Adipocyte (in vitro differentiated cells): ENCODE measurements around the gene ZNF496.

Experiments
- DNase-seq: peaks from one replicate; pipeline ENCODE4 v3.0.0-alpha.2; 2015; ENCODE audit warnings: low read depth
- H3K27me3 ChIP-seq: replicated peaks from 2 replicates; pipeline ENCODE4 v1.7.0; 2013; ENCODE audit warnings: mild to moderate bottlenecking, low read length, moderate library complexity; ENCODE audit not compliant: control insufficient read depth, insufficient read depth
- H3K36me3 ChIP-seq: 2 replicates; pipeline ENCODE4 v1.7.0; 2013; ENCODE audit warnings: low read length, mild to moderate bottlenecking, moderate library complexity; ENCODE audit not compliant: control insufficient read depth, insufficient read depth, severe bottlenecking
- H3K4me1 ChIP-seq: 2 replicates; pipeline ENCODE4 v1.7.0; 2013; ENCODE audit warnings: mild to moderate bottlenecking, low read length, moderate library complexity; ENCODE audit not compliant: control insufficient read depth, insufficient read depth
- H3K4me3 ChIP-seq: 2 replicates; pipeline ENCODE4 v1.7.0; 2013; ENCODE audit warnings: mild to moderate bottlenecking, low read length, moderate library complexity
- H3K9ac ChIP-seq: 2 replicates; pipeline ENCODE4 v1.7.0; 2013; ENCODE audit warnings: mild to moderate bottlenecking, low read length, moderate library complexity
- H3K9me3 ChIP-seq: 2 replicates; pipeline ENCODE4 v1.7.0; 2013; ENCODE audit warnings: mild to moderate bottlenecking, low read length, moderate library complexity; ENCODE audit not compliant: control insufficient read depth

ZNF496 gene

GRCh38 chr1:247324204-247324787, 7.4 kb downstream of the ZNF496 start:
- Histone ChIP-seq H3K4me3 (no peak overlapping the region), H3K4me1 (no peaks in the 10 kb centered on the region), H3K9me3 (no peaks in the 10 kb centered on the region), H3K36me3 (peaks cover 44% of the 10 kb centered on the region), H3K27me3 (no peaks in the 10 kb centered on the region), H3K9ac (no peak overlapping the region)
- DNase-seq, result no peak

GRCh38 chr1:247322849-247323586, 8.6 kb downstream of the ZNF496 start:
- no peak overlapping the region for H3K9ac ChIP-seq

DNA sequence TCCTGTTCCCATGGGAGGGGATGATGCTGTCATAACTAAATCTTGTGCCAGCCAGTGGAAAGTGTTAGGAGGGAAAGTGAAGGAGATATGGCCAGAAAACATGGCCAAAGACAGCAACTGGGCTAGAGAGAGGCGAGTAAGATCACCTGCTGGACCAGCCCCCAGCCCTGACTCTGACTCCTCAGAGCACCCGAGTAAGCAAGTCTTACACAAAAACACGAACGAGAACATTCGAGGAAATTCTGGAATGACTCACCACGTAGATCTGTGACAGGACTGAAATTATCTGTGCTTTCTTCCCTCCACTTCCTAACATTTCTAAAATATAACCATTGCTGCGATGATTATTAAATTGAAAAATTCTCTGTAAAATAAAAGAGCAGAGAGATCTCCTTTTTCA, 9.2 kb downstream of the ZNF496 start:
- Histone ChIP-seq H3K36me3 (peaks cover 30% of the 10 kb centered on the region), H3K4me1 (no peaks in the 10 kb centered on the region), H3K9ac (no peak overlapping the region), H3K4me3 (no peak overlapping the region), H3K27me3 (no peaks in the 10 kb centered on the region), H3K9me3 (no peaks in the 10 kb centered on the region)
- no peak for DNase-seq

More at GRCh38 chr1:247322849-247323586, 8.6 kb downstream of the ZNF496 start:
- no peak for DNase-seq
- Histone ChIP-seq H3K27me3 (no peaks in the 10 kb centered on the region), H3K4me3 (no peak overlapping the region), H3K4me1 (no peaks in the 10 kb centered on the region), H3K9me3 (no peaks in the 10 kb centered on the region), H3K36me3 (peaks cover 34% of the 10 kb centered on the region)

- no peak for DNase-seq
- Histone ChIP-seq H3K4me3 (no peak overlapping the region), H3K4me1 (peaks cover 9% of the 10 kb centered on the region), H3K9me3 (no peaks in the 10 kb centered on the region), H3K36me3 (peaks cover 30% of the 10 kb centered on the region), H3K9ac (no peak overlapping the region), H3K27me3 (no peaks in the 10 kb centered on the region)
Observed at GRCh38 chr1:247317702-247318101, 14.0 kb downstream of the ZNF496 start.

- Histone ChIP-seq H3K4me1 (peaks cover 9% of the 10 kb centered on the region), H3K9ac (no peak overlapping the region), H3K36me3 (peaks cover 23% of the 10 kb centered on the region), H3K9me3 (no peaks in the 10 kb centered on the region), H3K4me3 (no peak overlapping the region), H3K27me3 (no peaks in the 10 kb centered on the region)
- DNase-seq, result no peak
Observed at GRCh38 chr1:247316590-247317197, 15.0 kb downstream of the ZNF496 start.

DNA sequence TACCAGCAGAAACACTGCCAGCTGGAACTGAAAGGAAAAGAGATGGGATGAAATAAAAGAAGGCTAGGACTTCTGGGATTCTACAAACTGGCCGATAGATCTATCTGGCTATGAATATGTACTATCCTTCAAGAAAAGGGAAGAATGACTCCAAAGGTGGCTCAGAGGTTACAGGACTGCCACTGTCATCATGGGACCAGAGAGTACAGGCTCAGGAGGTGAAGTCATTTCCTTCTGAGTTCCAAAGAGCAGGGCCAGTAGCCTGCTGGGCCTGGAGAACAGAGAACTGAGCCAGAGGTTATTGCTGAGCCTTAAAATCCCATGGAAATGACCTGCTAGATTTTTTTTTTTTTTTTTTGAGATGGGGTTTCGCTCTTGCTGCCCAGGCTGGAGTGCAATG, 27.6 kb downstream of the ZNF496 start:
- Histone ChIP-seq H3K4me3 (no peak overlapping the region), H3K27me3 (no peaks in the 10 kb centered on the region), H3K36me3 (peaks cover 36% of the 10 kb centered on the region), H3K9ac (no peak overlapping the region), H3K4me1 (no peaks in the 10 kb centered on the region), H3K9me3 (no peaks in the 10 kb centered on the region)
- no peak for DNase-seq

DNA sequence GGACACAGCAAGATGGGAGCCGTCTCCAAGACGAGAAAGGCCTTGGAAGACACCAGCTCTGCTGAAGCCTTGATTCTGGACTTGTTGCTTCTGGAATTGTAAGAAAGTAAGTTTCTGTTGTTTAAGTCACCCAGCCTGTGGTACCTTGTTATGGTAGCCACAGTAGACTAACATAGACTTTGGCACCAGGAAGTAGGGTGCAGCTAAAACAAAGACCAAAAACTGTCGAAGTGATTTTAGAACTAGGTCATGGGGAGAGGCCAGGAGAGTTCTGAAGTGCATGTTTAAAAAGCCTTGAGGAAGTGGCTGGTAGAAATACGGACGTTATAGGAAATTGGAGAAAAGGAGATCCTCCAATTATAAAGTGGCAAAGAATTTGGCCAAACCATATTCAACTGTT, 28.5 kb downstream of the ZNF496 start:
- Histone ChIP-seq H3K9ac (no peak overlapping the region), H3K27me3 (no peaks in the 10 kb centered on the region), H3K9me3 (no peaks in the 10 kb centered on the region), H3K4me3 (no peak overlapping the region), H3K36me3 (peaks cover 28% of the 10 kb centered on the region), H3K4me1 (no peaks in the 10 kb centered on the region)
- no peak for DNase-seq

- Histone ChIP-seq H3K36me3 (peaks cover 15% of the 10 kb centered on the region), H3K27me3 (no peaks in the 10 kb centered on the region), H3K4me3 (no peak overlapping the region), H3K9me3 (no peaks in the 10 kb centered on the region), H3K9ac (no peak overlapping the region), H3K4me1 (no peaks in the 10 kb centered on the region)
- no peak for DNase-seq
Observed at GRCh38 chr1:247301176-247301540, 30.5 kb downstream of the ZNF496 start.

DNA sequence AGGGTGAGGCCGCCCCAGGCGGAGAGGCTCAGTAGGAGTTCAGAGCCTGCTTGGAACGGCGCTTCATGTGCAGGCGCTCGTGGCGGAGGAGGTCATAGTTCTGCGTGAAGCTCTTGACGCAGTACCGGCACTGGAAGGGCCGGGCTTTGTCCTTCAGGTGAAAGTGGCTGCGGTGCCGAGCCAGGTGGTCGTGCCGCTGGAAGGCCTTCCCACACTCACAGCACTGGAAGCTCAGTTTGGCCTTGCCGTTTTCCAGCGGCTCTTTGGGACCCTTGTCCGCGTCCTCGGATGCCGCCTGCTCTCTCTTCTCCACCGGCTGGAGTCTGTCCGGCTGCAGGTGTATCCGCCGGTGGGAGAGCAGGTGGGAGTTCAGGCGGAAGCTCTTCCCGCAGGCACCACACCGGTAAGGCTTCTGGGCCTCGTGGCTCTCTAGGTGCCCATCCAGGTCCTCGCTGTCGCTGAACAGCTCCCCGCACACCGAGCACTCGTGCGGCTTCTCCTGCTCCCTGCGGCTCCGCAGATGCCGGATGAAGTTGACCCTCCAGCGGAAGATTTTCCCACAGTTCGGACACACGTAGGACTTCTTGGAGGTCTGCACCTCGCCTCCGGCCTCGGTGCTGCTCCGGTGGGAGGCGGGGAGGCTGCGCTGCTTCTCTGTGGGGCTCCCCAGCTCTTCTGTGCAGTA, 31.0 kb downstream of the ZNF496 start:
- H3K36me3 ChIP-seq, result peaks cover 15% of the 10 kb centered on the region
- no peaks in the 10 kb centered on the region for H3K27me3 ChIP-seq
- no peaks in the 10 kb centered on the region for H3K4me1 ChIP-seq
- H3K4me3 ChIP-seq, result no peak overlapping the region
- no peak for DNase-seq
- no peaks in the 10 kb centered on the region for H3K9me3 ChIP-seq
- no peak overlapping the region for H3K9ac ChIP-seq

- H3K36me3 ChIP-seq, result peaks cover 15% of the 10 kb centered on the region
Observed at GRCh38 chr1:247299723-247300381, 31.8 kb downstream of the ZNF496 start.

DNA sequence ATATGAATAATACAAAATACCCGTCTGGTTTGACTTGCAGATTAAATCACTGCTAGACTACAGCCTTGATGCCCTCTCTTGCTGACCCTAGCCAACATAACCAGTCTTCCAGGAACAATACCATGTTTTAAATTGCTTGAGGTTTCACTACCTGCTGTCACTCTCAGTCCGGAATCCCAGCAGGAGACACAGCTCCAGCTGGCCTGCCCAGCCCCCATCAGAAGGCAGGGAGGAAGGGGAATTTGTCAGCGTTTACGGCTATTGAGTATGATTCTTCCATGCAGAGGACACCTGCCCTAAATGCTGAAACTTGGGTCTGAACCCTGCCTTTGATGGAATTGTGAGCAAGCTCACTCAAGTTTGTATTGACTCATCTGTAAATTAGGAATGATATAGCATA, 33.0 kb downstream of the ZNF496 start:
- no peaks in the 10 kb centered on the region for H3K9me3 ChIP-seq
- no peaks in the 10 kb centered on the region for H3K27me3 ChIP-seq
- no peak for DNase-seq
- H3K4me1 ChIP-seq, result no peaks in the 10 kb centered on the region
- no peak overlapping the region for H3K9ac ChIP-seq
- peaks cover 14% of the 10 kb centered on the region for H3K36me3 ChIP-seq
- no peak overlapping the region for H3K4me3 ChIP-seq

More at GRCh38 chr1:247299723-247300381, 31.8 kb downstream of the ZNF496 start:
- no peaks in the 10 kb centered on the region for H3K27me3 ChIP-seq
- H3K9ac ChIP-seq, result no peak overlapping the region
- no peak overlapping the region for H3K4me3 ChIP-seq
- DNase-seq, result no peak
- H3K4me1 ChIP-seq, result no peaks in the 10 kb centered on the region
- H3K9me3 ChIP-seq, result no peaks in the 10 kb centered on the region
